PC-3 (cell line): ENCODE data around the gene P2RY4. TPM values are rescaled to one million over a fixed set of nuclear protein-coding genes. Genes with fewer than 3 reads are reported as not detected.
"Not testable (repeated sequence)": the region's sequence is repeated elsewhere in the genome, so short reads cannot be mapped to it uniquely, and the experiment has no call there.

Source experiments
- ATAC-seq: fragments of 200-7000 bp; cut with Tn5 transposase; 2 replicates; pipeline ENCODE4 v1.9.1; 2020; ENCODE audit warnings: mild to moderate bottlenecking, moderate library complexity
- BruUV-seq: library from RNA; stranded (reverse); fragments of 400-500 nt; replicated peaks from 2 replicates; lab custom pipeline; 2021; lab: Mats Ljungman, UMichigan
- CTCF ChIA-PET: fragments of 300-600 bp; sonication (Branson Sonifier 250); formaldehyde crosslinking; loops from one replicate; lab custom pipeline; 2022; ENCODE audit warnings: antibody characterized with exemption; lab: Charles Lee
- POLR2A ChIA-PET: fragments of 300-600 bp; sonication (Branson Sonifier 250); formaldehyde crosslinking; loops from one replicate; lab custom pipeline; 2022; ENCODE audit warnings: antibody characterized with exemption; ENCODE audit not compliant: unreplicated experiment; lab: Charles Lee
- DNase-seq: peaks from one replicate; pipeline ENCODE4 v3.0.0-alpha.2; 2015
- H2AFZ ChIP-seq: fragments of 300-600 bp; sonication (generic); 2 replicates; pipeline ENCODE4 v1.6.0; 2016; ENCODE audit warnings: antibody characterized with exemption, low read length
- H3F3A ChIP-seq: fragments of 300-600 bp; sonication (generic); one replicate; pipeline ENCODE4 v1.6.0; 2017; ENCODE audit warnings: antibody characterized with exemption, low read length, control low read depth, mild to moderate bottlenecking; ENCODE audit not compliant: unreplicated experiment
- H3K27ac ChIP-seq: fragments of 300-600 bp; sonication (generic); 2 replicates; pipeline ENCODE4 v1.5.1; 2016; ENCODE audit warnings: mild to moderate bottlenecking, low read length
- H3K27me3 ChIP-seq: fragments of 300-600 bp; sonication (generic); 2 replicates; pipeline ENCODE4 v1.6.1; 2016; ENCODE audit warnings: low read length, mixed read lengths
- H3K36me3 ChIP-seq: fragments of 300-600 bp; sonication (generic); 2 replicates; pipeline ENCODE4 v1.6.1; 2016; ENCODE audit warnings: low read depth, mixed run types, low read length, mixed read lengths
- H3K4me1 ChIP-seq: fragments of 300-600 bp; sonication (generic); 2 replicates; pipeline ENCODE4 v1.5.1; 2016; ENCODE audit warnings: low read length; ENCODE audit not compliant: insufficient read depth
- H3K4me2 ChIP-seq: fragments of 300-600 bp; sonication (generic); 2 replicates; pipeline ENCODE4 v1.6.0; 2016; ENCODE audit warnings: low read length
- H3K4me3 ChIP-seq: fragments of 300-600 bp; sonication (generic); 2 replicates; pipeline ENCODE4 v1.5.1; 2016; ENCODE audit warnings: mild to moderate bottlenecking, low read length, mixed read lengths
- H3K79me2 ChIP-seq: fragments of 300-600 bp; sonication (generic); 2 replicates; pipeline ENCODE4 v1.6.1; 2017; ENCODE audit warnings: low read length, mixed read lengths
- H3K9ac ChIP-seq: fragments of 300-600 bp; sonication (generic); 2 replicates; pipeline ENCODE4 v1.6.0; 2016; ENCODE audit warnings: mild to moderate bottlenecking, low read length
- H3K9me2 ChIP-seq: fragments of 300-600 bp; sonication (generic); replicated peaks from 2 replicates; pipeline ENCODE4 v1.6.1; 2016; ENCODE audit warnings: mixed run types, low read length, mixed read lengths
- H3K9me3 ChIP-seq: fragments of 300-600 bp; sonication (generic); 2 replicates; pipeline ENCODE4 v1.6.1; 2016; ENCODE audit warnings: low read length, mixed read lengths
- H4K20me1 ChIP-seq: fragments of 300-600 bp; sonication (generic); 2 replicates; pipeline ENCODE4 v1.6.1; 2016; ENCODE audit warnings: low read length, mixed read lengths
- CTCF ChIP-seq: fragments of 300-600 bp; sonication (generic); conservative IDR thresholded peaks from 2 replicates; pipeline ENCODE4 v1.5.1; 2017; ENCODE audit warnings: antibody characterized with exemption, low read depth, mild to moderate bottlenecking, low read length
- EZH2 ChIP-seq: fragments of 300-600 bp; sonication (generic); IDR thresholded peaks from one replicate; pipeline ENCODE4 v1.6.1; 2017; ENCODE audit warnings: antibody characterized with exemption, mild to moderate bottlenecking, low read length; ENCODE audit not compliant: unreplicated experiment
- EZH2phosphoT487 ChIP-seq: fragments of 300-600 bp; sonication (generic); IDR thresholded peaks from 2 replicates; pipeline ENCODE4 v1.6.1; 2018; ENCODE audit warnings: mild to moderate bottlenecking, antibody characterized with exemption, low read length, borderline replicate concordance
- intact Hi-C: fragments of 100-400 bp; cut with micrococcal nuclease; formaldehyde crosslinking; loops from 2 replicates; pipeline ENCODE4 v1.9.0; 2023
- total RNA-seq: library from RNA; depleted of rRNA; stranded (reverse); fragments of >200 nt; gene quantifications from 2 replicates; pipeline ENCODE4 v1.2.3, GENCODE V29; 2014; rRNA removed

P2RY4 gene
- total RNA-seq, 1 experiment from 2014 or later: 0.62 TPM

GRCh38 chrX:70219938-70220764 lies 39.9 kb downstream of the P2RY4 start:
- ATAC-seq (peak; percentile 98), DNase-seq (peak; percentile 93)
- ChIA-PET POLR2A (interaction anchor here (0.6 kb wide), 1 partner anchor 177 kb away, joined by 9 read pairs; no protein-coding TSS in a partner anchor), CTCF (interaction anchor here (0.6 to 0.7 kb wide), 2 partner anchors 43 to 87 kb away, joined by 3 to 6 read pairs; partner anchors contain the start of gene IGBP1)
- TF ChIP-seq EZH2phosphoT487 (no peak), CTCF (no peak; the same call in 1 of the 2 replicates), EZH2 (no peak)
- Histone ChIP-seq H4K20me1 (no peaks in the 10 kb centered on the region), H3K9ac (peak overlapping the region; percentile 48), H3K4me3 (no peak overlapping the region), H3K9me2 (no peaks in the 10 kb centered on the region), H3F3A (no peaks in the 10 kb centered on the region), H2AFZ (peak overlapping the region; percentile 54), H3K79me2 (no peaks in the 10 kb centered on the region), H3K27ac (peak overlapping the region; percentile 90), H3K9me3 (no peaks in the 10 kb centered on the region), H3K27me3 (no peaks in the 10 kb centered on the region), H3K4me1 (peaks cover 16% of the 10 kb centered on the region), H3K36me3 (no peaks in the 10 kb centered on the region), H3K4me2 (peak overlapping the region; percentile 56)
- BruUV-seq: TSS peak; percentile 55
- intact Hi-C loops: no loop called here

GRCh38 chrX:70209570-70209969 lies 50.4 kb downstream of the P2RY4 start:
- intact Hi-C loops, H3K9me3 ChIP-seq, POLR2A ChIA-PET, CTCF ChIA-PET, H2AFZ ChIP-seq, H4K20me1 ChIP-seq, H3K9ac ChIP-seq, ATAC-seq, H3K4me3 ChIP-seq, H3K4me2 ChIP-seq, H3F3A ChIP-seq, H3K9me2 ChIP-seq, BruUV-seq, DNase-seq, H3K36me3 ChIP-seq, H3K27ac ChIP-seq, H3K27me3 ChIP-seq, H3K79me2 ChIP-seq, H3K4me1 ChIP-seq: not testable (repeated sequence)

GRCh38 chrX:70208479-70208878 lies 51.5 kb downstream of the P2RY4 start:
- Histone ChIP-seq H3K36me3 (no peaks in the 10 kb centered on the region), H3K9me2 (no peaks in the 10 kb centered on the region), H4K20me1 (no peaks in the 10 kb centered on the region), H3K4me3 (no peak overlapping the region), H2AFZ (no peak overlapping the region), H3K79me2 (no peaks in the 10 kb centered on the region), H3K27me3 (no peaks in the 10 kb centered on the region), H3K27ac (no peak overlapping the region), H3K9me3 (no peaks in the 10 kb centered on the region), H3K4me1 (peaks cover 6% of the 10 kb centered on the region; the same call in 1 of the 2 replicates), H3K4me2 (no peak overlapping the region), H3F3A (no peaks in the 10 kb centered on the region), H3K9ac (no peak overlapping the region)
- intact Hi-C loops: no loop called here
- no TSS peak for BruUV-seq
- POLR2A ChIA-PET: no interaction called here
- ATAC-seq: peak; percentile 67
- CTCF ChIA-PET: no interaction called here
- no peak for TF ChIP-seq CTCF
- TF ChIP-seq EZH2phosphoT487: no peak
- TF ChIP-seq EZH2: no peak
- no peak for DNase-seq

Other genes with a start within 250 kb of the P2RY4 start
- gene AWAT2, start 210.3 kb downstream of the P2RY4 start, total RNA-seq: not detected in 2 replicates
- not detected in 2 replicates for gene OTUD6A, start 197.7 kb downstream of the P2RY4 start, total RNA-seq
- gene IGBP1, start 126.8 kb downstream of the P2RY4 start, total RNA-seq: 43.0 and 51.1 TPM in 2 replicates
- gene DGAT2L6, start 82.7 kb downstream of the P2RY4 start, total RNA-seq: not detected in 2 replicates
- gene AWAT1, start 25.5 kb downstream of the P2RY4 start, total RNA-seq: not detected in 2 replicates
- not detected in 2 replicates for gene ARR3, start 8.1 kb upstream of the P2RY4 start, total RNA-seq
- not detected in 2 replicates for gene RAB41, start 22.0 kb upstream of the P2RY4 start, total RNA-seq
- 69.5 and 83.0 TPM in 2 replicates for gene PDZD11, start 29.7 kb upstream of the P2RY4 start, total RNA-seq
- gene KIF4A, start 29.9 kb upstream of the P2RY4 start, total RNA-seq: 35.8 and 43.5 TPM in 2 replicates
- 0.04 TPM in 1 of 2 replicates, not detected in the other for gene GDPD2, start 163.1 kb upstream of the P2RY4 start, total RNA-seq
- 26.4 and 32.7 TPM in 2 replicates for gene DLG3, start 184.6 kb upstream of the P2RY4 start, total RNA-seq